IMR-90 (cell line): ENCODE data around the gene ANKRD6.

ENCODE experiments used
- BHLHE40 ChIP-seq: fragments of 150-350 bp; IDR thresholded peaks from 2 replicates; pipeline ENCODE4 v1.6.1; 2016; ENCODE audit warnings: mild to moderate bottlenecking, low read depth, low read length
- CEBPB ChIP-seq: IDR thresholded peaks from 2 replicates; pipeline ENCODE4 v1.6.1; 2012; ENCODE audit warnings: low read depth, low read length, improper control_type of control experiment
- FOS ChIP-seq: fragments of 150-350 bp; IDR thresholded peaks from 2 replicates; pipeline ENCODE4 v1.6.1; 2016; ENCODE audit warnings: low read depth, low read length
- MXI1 ChIP-seq: IDR thresholded peaks from 2 replicates; pipeline ENCODE4 v1.6.1; 2012; ENCODE audit warnings: low read depth, mild to moderate bottlenecking, low read length, moderate library complexity, borderline replicate concordance
- POLR2A ChIP-seq: IDR thresholded peaks from 2 replicates; pipeline ENCODE4 v1.6.1; 2012; ENCODE audit warnings: mild to moderate bottlenecking, low read depth, low read length
- RAD21 ChIP-seq: IDR thresholded peaks from 2 replicates; pipeline ENCODE4 v1.6.1; 2012; ENCODE audit warnings: low read length, improper control_type of control experiment
- RCOR1 ChIP-seq: IDR thresholded peaks from 2 replicates; pipeline ENCODE4 v1.6.1; 2012; ENCODE audit warnings: mild to moderate bottlenecking, low read length, improper control_type of control experiment; ENCODE audit not compliant: insufficient replicate concordance
- RFX5 ChIP-seq: IDR thresholded peaks from 2 replicates; pipeline ENCODE4 v1.8.0; 2012; ENCODE audit warnings: low read depth, mild to moderate bottlenecking, low read length, moderate library complexity
- SMC3 ChIP-seq: fragments of 150-350 bp; IDR thresholded peaks from 2 replicates; pipeline ENCODE4 v1.6.1; 2016; ENCODE audit warnings: low read depth, mild to moderate bottlenecking, antibody characterized with exemption, low read length, moderate library complexity
- TF ChIP-seq, protein P1 (sequence below): fragments of 150-350 bp; IDR thresholded peaks from 2 replicates; pipeline ENCODE4 v1.6.1; 2017; ENCODE audit warnings: mild to moderate bottlenecking, antibody characterized with exemption, low read length, low read depth
- TF ChIP-seq, protein P2 (sequence below): conservative IDR thresholded peaks from 2 replicates; pipeline ENCODE4 v1.5.1; 2012; ENCODE audit warnings: mild to moderate bottlenecking, low read depth, low read length, improper control_type of control experiment
- TF ChIP-seq, protein P3 (sequence below): fragments of 150-350 bp; IDR thresholded peaks from 2 replicates; pipeline ENCODE4 v1.6.1; 2016; ENCODE audit warnings: low read depth, mild to moderate bottlenecking, low read length, moderate library complexity, borderline replicate concordance

DNA sequence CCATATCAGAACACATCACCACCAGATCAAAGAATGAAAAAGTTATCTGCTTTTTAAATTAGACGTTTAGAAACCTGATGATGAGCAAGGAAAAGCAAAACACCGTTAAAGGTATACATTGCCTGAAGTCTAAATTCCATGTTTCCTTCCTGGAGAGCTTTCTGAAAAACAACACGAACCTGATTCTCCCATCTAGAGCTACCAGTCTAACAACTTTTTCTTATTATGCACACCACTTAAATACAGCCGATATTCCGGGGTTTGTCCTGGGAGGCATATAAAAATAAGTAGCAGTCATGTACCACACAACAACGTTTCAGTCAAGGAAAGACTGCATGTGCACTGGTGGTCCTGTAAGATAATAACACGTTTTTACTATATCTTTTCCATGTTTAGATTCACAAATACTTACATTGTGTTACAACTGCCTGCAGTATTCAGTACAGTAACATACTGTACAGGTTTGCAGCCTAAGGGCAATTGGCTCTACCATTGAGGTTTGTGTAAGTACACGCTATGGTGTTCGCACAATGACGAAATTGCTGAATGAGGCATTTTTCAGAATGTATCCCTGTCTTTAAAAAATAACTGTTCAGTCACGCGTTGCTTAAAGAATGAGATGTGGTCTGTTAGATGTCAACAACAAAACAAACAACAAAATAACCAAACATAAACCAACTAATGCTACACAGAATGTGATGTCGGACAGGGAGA, 224.7 kb downstream of the ANKRD6 start:
- TF ChIP-seq, protein P1, sequence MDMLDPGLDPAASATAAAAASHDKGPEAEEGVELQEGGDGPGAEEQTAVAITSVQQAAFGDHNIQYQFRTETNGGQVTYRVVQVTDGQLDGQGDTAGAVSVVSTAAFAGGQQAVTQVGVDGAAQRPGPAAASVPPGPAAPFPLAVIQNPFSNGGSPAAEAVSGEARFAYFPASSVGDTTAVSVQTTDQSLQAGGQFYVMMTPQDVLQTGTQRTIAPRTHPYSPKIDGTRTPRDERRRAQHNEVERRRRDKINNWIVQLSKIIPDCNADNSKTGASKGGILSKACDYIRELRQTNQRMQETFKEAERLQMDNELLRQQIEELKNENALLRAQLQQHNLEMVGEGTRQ = no peak
- no peak for TF ChIP-seq POLR2A
- TF ChIP-seq, protein P2, sequence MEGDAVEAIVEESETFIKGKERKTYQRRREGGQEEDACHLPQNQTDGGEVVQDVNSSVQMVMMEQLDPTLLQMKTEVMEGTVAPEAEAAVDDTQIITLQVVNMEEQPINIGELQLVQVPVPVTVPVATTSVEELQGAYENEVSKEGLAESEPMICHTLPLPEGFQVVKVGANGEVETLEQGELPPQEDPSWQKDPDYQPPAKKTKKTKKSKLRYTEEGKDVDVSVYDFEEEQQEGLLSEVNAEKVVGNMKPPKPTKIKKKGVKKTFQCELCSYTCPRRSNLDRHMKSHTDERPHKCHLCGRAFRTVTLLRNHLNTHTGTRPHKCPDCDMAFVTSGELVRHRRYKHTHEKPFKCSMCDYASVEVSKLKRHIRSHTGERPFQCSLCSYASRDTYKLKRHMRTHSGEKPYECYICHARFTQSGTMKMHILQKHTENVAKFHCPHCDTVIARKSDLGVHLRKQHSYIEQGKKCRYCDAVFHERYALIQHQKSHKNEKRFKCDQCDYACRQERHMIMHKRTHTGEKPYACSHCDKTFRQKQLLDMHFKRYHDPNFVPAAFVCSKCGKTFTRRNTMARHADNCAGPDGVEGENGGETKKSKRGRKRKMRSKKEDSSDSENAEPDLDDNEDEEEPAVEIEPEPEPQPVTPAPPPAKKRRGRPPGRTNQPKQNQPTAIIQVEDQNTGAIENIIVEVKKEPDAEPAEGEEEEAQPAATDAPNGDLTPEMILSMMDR = no peak
- TF ChIP-seq FOS = no peak
- TF ChIP-seq SMC3 = no peak
- TF ChIP-seq CEBPB = no peak
- no peak for TF ChIP-seq RCOR1
- no peak for TF ChIP-seq RAD21
- TF ChIP-seq, protein P3, sequence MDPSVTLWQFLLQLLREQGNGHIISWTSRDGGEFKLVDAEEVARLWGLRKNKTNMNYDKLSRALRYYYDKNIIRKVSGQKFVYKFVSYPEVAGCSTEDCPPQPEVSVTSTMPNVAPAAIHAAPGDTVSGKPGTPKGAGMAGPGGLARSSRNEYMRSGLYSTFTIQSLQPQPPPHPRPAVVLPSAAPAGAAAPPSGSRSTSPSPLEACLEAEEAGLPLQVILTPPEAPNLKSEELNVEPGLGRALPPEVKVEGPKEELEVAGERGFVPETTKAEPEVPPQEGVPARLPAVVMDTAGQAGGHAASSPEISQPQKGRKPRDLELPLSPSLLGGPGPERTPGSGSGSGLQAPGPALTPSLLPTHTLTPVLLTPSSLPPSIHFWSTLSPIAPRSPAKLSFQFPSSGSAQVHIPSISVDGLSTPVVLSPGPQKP = no peak
- TF ChIP-seq RFX5 = no peak
- TF ChIP-seq MXI1 = no peak
- no peak for TF ChIP-seq BHLHE40
